HCT116 (cell line): ENCODE results near the gene STYXL1.

ENCODE experiments used
- CEBPB ChIP-seq: IDR thresholded peaks from 2 replicates; pipeline ENCODE4 v1.6.1; 2012; ENCODE audit warnings: low read depth
- CTCF ChIP-seq, 3 experiments: fragments of 200-600 bp in 1 of 3; sonication (generic) in 1 of 3; IDR thresholded peaks in 2 of 3; conservative IDR thresholded peaks in 1 of 3; 2 replicates each; pipeline ENCODE4 v1.5.1; 2012 to 2017; ENCODE audit warnings: low read depth in 2 of 3, low read length in 2 of 3, antibody characterized with exemption in 1 of 3, borderline replicate concordance in 1 of 3, control low read depth in 1 of 3, mild to moderate bottlenecking in 1 of 3, mixed read lengths in 1 of 3, mixed run types in 1 of 3, moderate library complexity in 1 of 3; ENCODE audit not compliant: insufficient read depth in 1 of 3
- EZH2 ChIP-seq: fragments of 200-600 bp; sonication (generic); IDR thresholded peaks from 2 replicates; pipeline ENCODE4 v1.6.1; 2017; ENCODE audit warnings: antibody characterized with exemption, mixed run types
- EZH2phosphoT487 ChIP-seq: fragments of 200-600 bp; IDR thresholded peaks from 2 replicates; pipeline ENCODE4 v1.6.1; 2018; ENCODE audit warnings: antibody characterized with exemption, borderline replicate concordance
- POLR2A ChIP-seq: IDR thresholded peaks from 2 replicates; pipeline ENCODE4 v1.7.0; 2011; ENCODE audit warnings: borderline replicate concordance; ENCODE audit not compliant: insufficient read depth, insufficient read length; ENCODE audit errors: extremely low read depth
- POLR2AphosphoS5 ChIP-seq: IDR thresholded peaks from 2 replicates; pipeline ENCODE4 v1.6.1; 2011; ENCODE audit warnings: mild to moderate bottlenecking, low read depth, low read length, moderate library complexity
- RAD21 ChIP-seq: IDR thresholded peaks from 2 replicates; pipeline ENCODE4 v1.6.1; 2012; ENCODE audit warnings: low read depth, mild to moderate bottlenecking
- SIN3A ChIP-seq: IDR thresholded peaks from 2 replicates; pipeline ENCODE4 v1.6.1; 2012; ENCODE audit warnings: low read depth
- SRF ChIP-seq: IDR thresholded peaks from 2 replicates; pipeline ENCODE4 v1.6.1; 2012; ENCODE audit warnings: low read depth
- YY1 ChIP-seq: IDR thresholded peaks from 2 replicates; pipeline ENCODE4 v1.6.1; 2011; ENCODE audit warnings: low read length, low read depth, moderate library complexity, mild to moderate bottlenecking; ENCODE audit not compliant: insufficient replicate concordance; ENCODE audit errors: extremely low read depth
- ZNF274 ChIP-seq: fragments of 200-500 bp; sonication (Bioruptor generic); IDR thresholded peaks from 2 replicates; pipeline ENCODE4 v1.6.1; 2014; ENCODE audit warnings: mild to moderate bottlenecking, low read depth, low read length, inconsistent platforms

- TF ChIP-seq POLR2A (no peak), CTCF (IDR thresholded peaks at IDR 0.05 in 2 of 3, conservative IDR thresholded peaks at IDR 0.05 in 1 of 3; ENCODE audit: borderline replicate concordance in 1 of 3, insufficient read depth in 1 of 3, low read depth in 2 of 3, low read length in 2 of 3) (no peak), POLR2AphosphoS5 (no peak), CEBPB (no peak), EZH2 (no peak), EZH2phosphoT487 (no peak), RAD21 (no peak), YY1 (no peak), ZNF274 (no peak), SRF (no peak), SIN3A (no peak)
These were observed 80.7 kb downstream of the STYXL1 start for GRCh38 chr7:75967055-75967454.
